Thymus (tissue), 11 donors: ENCODE measurements around the gene ARHGEF39. TPM values are rescaled to one million over a fixed set of nuclear protein-coding genes. Genes with fewer than 3 reads are reported as not detected.

Experiments
- DNase-seq, 9 donors: peaks; one replicate each; pipeline ENCODE4 v3.0.0-alpha.2; 2013; ENCODE audit warnings: low spot score in 9 of 9, low read depth in 6 of 9, missing footprints in 1 of 9
- H3K27ac ChIP-seq, 2 donors: one replicate each; pipeline ENCODE4 v1.5.1; 2013; ENCODE audit warnings: control low read depth in 1 of 2, low read depth in 1 of 2, low read length in 1 of 2, mild to moderate bottlenecking in 1 of 2, moderate library complexity in 1 of 2
- H3K27me3 ChIP-seq, 2 donors: one replicate each; pipeline ENCODE4 v1.5.1; 2013; ENCODE audit warnings: low read length in 1 of 2; ENCODE audit not compliant: control insufficient read depth in 2 of 2, insufficient read depth in 1 of 2
- H3K36me3 ChIP-seq, 2 donors: one replicate each; pipeline ENCODE4 v1.5.1; 2013; ENCODE audit warnings: low read length in 1 of 2, mild to moderate bottlenecking in 1 of 2, moderate library complexity in 1 of 2; ENCODE audit not compliant: control insufficient read depth in 2 of 2, insufficient read depth in 2 of 2
- H3K4me1 ChIP-seq, 2 donors: one replicate each; pipeline ENCODE4 v1.5.1; 2013; ENCODE audit warnings: low read length in 2 of 2; ENCODE audit not compliant: control insufficient read depth in 2 of 2, insufficient read depth in 2 of 2
- H3K4me3 ChIP-seq, 2 donors: one replicate each; pipeline ENCODE4 v1.5.1; 2013; ENCODE audit warnings: low read length in 2 of 2, control low read depth in 1 of 2, mild to moderate bottlenecking in 1 of 2
- H3K9me3 ChIP-seq, 2 donors: one replicate each; pipeline ENCODE4 v1.5.1; 2013; ENCODE audit warnings: low read length in 1 of 2, mild to moderate bottlenecking in 1 of 2; ENCODE audit not compliant: control insufficient read depth in 2 of 2, insufficient read depth in 1 of 2
- WGBS: extraction: QIAGEN DNeasy Blood & Tissue Kit; methylation state at CpG from one replicate; pipeline ENCODE4 v1.1.7; 2013; 5-methylcytosine and 5-hydroxymethylcytosine counted together
- polyA plus RNA-seq: library from polyadenylated mRNA; stranded (reverse); fragments of 200-250 nt; gene quantifications from one replicate; pipeline ENCODE4 v1.2.3, GENCODE V29; 2013
- total RNA-seq: library from RNA; stranded (reverse); fragments of 120-200 nt; gene quantifications from one replicate; pipeline ENCODE4 v1.2.4, GENCODE V29; 2013
- donor health status: healthy.

Gene ARHGEF39
- total and polyA plus RNA-seq, 2 donors, result 1.5 to 3.9 TPM

DNA sequence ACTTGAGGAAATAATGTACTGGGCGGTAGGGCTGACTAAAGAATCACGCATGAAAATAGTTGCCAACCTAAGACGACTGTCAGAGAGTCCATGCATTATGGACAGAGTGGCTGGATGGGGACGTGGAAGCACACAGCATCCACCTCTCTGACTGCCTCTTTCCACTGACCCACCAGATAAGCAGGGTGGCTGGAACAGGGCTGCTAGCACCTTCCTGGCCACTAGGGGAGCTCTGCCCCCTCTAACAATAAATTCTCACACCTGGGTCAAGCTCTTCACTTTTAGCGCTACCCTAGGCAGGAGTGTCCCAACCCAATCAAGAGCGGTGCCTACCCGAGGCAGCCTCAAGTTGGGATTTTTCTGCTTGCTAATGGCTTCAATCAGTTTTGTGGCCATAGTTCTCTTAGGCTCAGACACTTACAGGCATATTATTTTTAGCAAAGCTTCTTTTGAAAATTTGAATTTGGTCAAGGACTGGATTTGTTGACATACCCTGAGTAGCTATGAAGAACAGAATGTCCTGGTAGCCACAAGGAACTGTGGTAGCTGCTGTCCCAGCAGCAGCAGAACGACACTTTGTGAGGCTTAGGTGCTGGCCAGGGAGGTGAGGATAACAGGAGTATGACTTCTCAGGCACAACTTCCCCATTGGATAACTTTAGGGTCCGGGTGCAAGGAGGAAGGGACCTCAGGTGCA is 31.7 kb upstream of the ARHGEF39 start:
- peaks cover 52 to 62% of the 10 kb centered on the region in 2 donors for H3K36me3 ChIP-seq
- no peaks in the 10 kb centered on the region for H3K4me1 ChIP-seq
- DNase-seq, result peak in 5 of 9 donors; percentile 27 to 61 (median 48)
- 61% methylated on average over 9 of the region's 9 CpGs for WGBS
- no peak overlapping the region for H3K4me3 ChIP-seq
- H3K27me3 ChIP-seq, result no peaks in the 10 kb centered on the region
- H3K27ac ChIP-seq, result peak overlapping the region in 1 of 2 donors; percentile 21
- H3K9me3 ChIP-seq, result no peaks in the 10 kb centered on the region

DNA sequence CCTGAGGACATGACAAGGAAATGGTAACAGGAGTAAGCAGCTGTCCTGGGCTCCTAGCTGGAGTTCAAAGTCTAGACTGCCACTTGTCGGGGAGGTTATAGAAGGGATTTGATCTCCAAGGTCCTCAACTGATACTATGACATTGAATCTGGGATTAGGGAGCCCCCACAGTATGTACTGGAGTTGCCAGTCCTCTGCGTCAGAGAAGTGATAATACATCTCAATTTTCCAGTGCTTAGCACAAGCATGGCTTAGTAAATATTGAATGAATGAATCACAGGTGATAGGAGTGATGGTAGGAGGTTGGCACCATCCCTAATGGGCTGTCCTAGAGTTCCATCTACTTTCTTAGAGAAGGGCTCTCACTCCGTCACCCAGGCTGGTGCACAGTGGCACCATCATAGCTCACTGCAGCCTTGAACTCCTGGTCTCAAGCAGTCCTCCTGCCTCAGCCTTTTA is 31.0 kb upstream of the ARHGEF39 start:
- whole genome bisulfite sequencing, result 98% methylated on average over 3 of the region's 3 CpGs
- Histone ChIP-seq H3K36me3 (peaks cover 45 to 55% of the 10 kb centered on the region in 2 donors), H3K4me1 (peaks cover 2 to 7% of the 10 kb centered on the region in 2 donors)

DNA sequence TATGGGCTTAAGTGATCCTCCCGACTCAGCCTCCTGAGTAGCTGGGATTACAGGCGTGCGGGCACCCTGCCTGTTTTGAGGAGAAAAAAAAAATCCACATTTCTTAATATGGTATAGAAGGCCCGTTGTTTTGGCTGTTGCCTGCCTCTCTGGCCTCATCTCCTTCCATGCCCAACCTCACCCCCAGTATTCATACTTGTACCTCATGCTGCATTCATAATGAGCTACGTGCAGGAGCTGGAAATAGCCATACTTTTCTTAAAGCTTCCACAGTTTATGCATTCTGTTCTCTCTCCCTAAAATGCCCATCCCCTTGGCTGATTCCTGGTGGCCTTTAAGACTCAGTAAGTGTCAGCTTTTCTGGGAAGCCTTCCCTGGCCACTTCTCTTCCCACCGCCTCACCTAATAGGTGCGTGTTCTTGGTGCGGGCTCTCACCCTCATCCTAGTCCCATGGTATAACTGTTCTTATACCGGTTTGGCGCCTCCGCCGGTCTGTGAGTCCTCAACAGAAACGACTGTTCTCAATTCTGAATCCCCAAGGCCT is 26.8 kb upstream of the ARHGEF39 start:
- H3K4me1 ChIP-seq, result peaks cover 2 to 44% of the 10 kb centered on the region in 2 donors
- no peak overlapping the region for H3K27ac ChIP-seq
- no peak for DNase-seq
- peaks cover 0 to 29% of the 10 kb centered on the region in 2 donors for H3K27me3 ChIP-seq
- H3K36me3 ChIP-seq, result peaks cover 7 to 13% of the 10 kb centered on the region in 2 donors
- 95% methylated on average over 13 of the region's 13 CpGs for WGBS
- no peaks in the 10 kb centered on the region for H3K9me3 ChIP-seq
- H3K4me3 ChIP-seq, result no peak overlapping the region

More for the DNA sequence above, 31.0 kb upstream of the ARHGEF39 start:
- DNase-seq, result no peak
- Histone ChIP-seq H3K27ac (no peak overlapping the region), H3K9me3 (no peaks in the 10 kb centered on the region), H3K27me3 (peaks cover 0 to 5% of the 10 kb centered on the region in 2 donors), H3K4me3 (no peak overlapping the region)

DNA sequence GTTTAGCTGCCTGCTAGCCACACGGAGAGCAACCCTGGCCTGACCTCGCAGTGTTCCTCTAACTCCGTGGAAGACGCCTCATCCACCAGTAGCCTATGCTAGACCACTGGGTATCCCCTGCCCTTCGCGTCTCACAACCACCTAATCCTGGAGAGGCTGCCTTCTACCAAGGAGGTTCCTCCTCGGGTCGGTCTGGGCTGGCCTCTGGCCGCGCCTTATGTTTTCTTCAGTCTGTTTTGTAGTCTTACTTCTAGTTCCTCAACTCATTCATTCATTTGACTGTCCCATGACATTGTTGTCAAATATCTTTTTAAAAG is 26.3 kb upstream of the ARHGEF39 start:
- Histone ChIP-seq H3K27me3 (peaks cover 0 to 29% of the 10 kb centered on the region in 2 donors), H3K4me1 (peaks cover 2 to 49% of the 10 kb centered on the region in 2 donors), H3K4me3 (peak overlapping the region; percentile 77 to 79), H3K9me3 (no peaks in the 10 kb centered on the region), H3K27ac (peak overlapping the region in 1 of 2 donors; percentile 49), H3K36me3 (peaks cover 4 to 8% of the 10 kb centered on the region in 2 donors)
- no peak for DNase-seq
- WGBS, result 45% methylated on average over 10 of the region's 10 CpGs

DNA sequence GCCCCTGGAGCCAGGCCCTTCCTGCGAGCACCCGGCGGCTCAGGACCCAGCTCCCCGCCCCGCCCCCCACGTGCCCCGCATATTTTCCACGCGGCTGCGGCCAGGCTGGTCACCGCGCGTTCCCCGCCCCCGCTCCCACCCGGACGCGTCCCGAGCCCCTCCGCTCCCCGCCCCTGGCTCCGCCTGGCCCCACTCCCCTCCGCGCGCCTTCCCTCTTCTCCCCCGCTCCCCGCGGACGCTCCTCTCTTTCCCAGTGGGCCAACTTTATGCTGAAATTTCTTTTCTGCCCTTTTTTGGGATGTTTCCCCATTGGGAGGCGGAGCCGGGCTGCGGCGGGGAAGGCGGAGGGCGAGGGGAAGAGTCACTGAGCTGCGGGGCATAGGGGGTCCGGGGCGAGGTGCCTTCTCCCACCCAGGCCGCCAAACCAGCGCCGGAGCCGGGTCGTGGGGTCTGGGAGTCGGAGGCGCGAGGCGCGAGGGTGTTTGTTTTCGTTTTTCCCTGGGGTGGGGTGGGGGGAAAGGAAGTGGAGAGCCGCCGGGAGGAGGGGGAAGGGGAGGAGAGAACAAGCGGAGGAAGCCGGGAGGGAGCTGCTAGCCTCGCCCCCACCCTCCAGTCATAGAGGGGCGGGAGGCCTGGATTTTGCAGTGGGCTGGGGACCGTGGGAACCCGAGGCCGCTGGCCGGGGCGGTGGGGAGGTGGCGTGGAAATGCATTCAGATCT is 25.8 kb upstream of the ARHGEF39 start:
- peak overlapping the region; percentile 77 to 79 for H3K4me3 ChIP-seq
- DNase-seq, result peak in 4 of 9 donors; percentile 31 to 64 (median 38)
- peaks cover 0 to 3% of the 10 kb centered on the region in 2 donors for H3K36me3 ChIP-seq
- H3K27me3 ChIP-seq, result peaks cover 0 to 29% of the 10 kb centered on the region in 2 donors
- H3K4me1 ChIP-seq, result peaks cover 2 to 52% of the 10 kb centered on the region in 2 donors
- no peaks in the 10 kb centered on the region for H3K9me3 ChIP-seq
- 2% methylated on average over 61 of the region's 61 CpGs for WGBS
- H3K27ac ChIP-seq, result peak overlapping the region; percentile 58 to 82

DNA sequence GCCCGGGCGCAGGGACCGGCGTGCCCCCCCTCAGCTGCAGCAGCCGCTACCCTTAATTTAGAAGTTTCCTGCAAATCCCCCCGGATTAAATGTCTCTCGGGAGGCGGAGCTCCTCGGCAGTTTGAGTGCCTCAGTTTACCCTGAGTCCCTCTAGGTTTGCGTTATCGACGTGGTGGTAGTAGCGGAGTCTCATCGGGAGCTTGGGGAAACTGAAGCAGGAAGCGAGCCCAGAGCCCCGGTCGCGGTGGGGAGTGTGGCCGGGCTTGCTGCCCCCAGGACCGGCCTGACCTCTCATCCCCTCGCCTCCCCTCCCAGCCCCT is 25.3 kb upstream of the ARHGEF39 start:
- peak in 1 of 9 donors; percentile 16 for DNase-seq
- no peaks in the 10 kb centered on the region for H3K36me3 ChIP-seq
- peak overlapping the region; percentile 40 to 79 for H3K4me3 ChIP-seq
- H3K4me1 ChIP-seq, result peaks cover 2 to 52% of the 10 kb centered on the region in 2 donors
- WGBS, result 3% methylated on average over 21 of the region's 21 CpGs
- H3K27me3 ChIP-seq, result peaks cover 0 to 29% of the 10 kb centered on the region in 2 donors
- H3K27ac ChIP-seq, result no peak overlapping the region
- H3K9me3 ChIP-seq, result no peaks in the 10 kb centered on the region

DNA sequence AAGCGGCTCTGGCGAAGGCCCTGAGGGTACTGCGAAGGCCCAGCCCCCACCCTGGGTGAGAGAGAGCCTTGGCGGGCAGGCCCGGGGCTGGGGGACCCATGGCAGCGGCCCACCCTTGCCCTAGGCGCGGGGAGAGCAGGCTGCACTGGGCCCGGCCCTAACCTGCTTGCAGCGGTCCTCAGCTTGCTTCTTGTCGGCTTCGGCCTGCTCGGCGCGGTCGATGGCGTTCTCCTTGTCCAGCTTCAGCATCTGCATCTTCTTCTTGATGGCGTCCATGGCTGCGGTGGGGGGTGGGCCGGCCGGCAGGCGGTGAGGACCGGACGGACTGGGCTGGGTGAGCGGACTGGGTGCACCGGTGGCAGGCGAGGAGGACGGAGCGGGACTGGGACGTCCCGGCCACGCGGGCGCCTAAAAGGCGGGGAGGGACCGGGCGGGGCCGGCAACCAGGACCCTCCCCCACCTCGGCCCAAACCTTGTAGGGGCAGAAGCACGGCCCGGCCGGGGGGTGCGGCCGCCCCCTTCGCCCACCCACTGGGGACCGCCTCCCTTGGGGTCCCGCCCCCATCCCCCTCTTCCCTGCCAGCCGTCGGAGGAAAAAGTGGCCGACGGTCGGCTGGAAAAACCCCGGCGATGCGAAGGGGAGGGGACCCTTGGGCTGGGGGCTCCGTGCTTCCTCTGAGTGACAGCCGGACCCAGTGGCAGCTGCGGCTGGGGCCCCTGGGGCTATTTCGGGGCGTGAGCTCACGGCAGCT is 24.7 kb upstream of the ARHGEF39 start, which contains the start of gene TPM2:
Gene TPM2 (minus strand): TSS at position 384 of the 752 bp plus-strand sequence. CDS start 108 bp downstream, at position 276.
- Histone ChIP-seq H3K4me1 (peaks cover 2 to 52% of the 10 kb centered on the region in 2 donors), H3K4me3 (peak within 1 kb of the TSS; percentile 77 to 79), H3K27me3 (peaks cover 0 to 29% of the 10 kb centered on the region in 2 donors), H3K9me3 (no peaks in the 10 kb centered on the region), H3K36me3 (peaks cover 0 to 2% of the 10 kb centered on the region in 2 donors), H3K27ac (peak within 1 kb of the TSS; percentile 58 to 82)
- WGBS, result 53% methylated on average over 61 of the region's 61 CpGs
- DNase-seq, result peak in 1 of 9 donors; percentile 4

DNA sequence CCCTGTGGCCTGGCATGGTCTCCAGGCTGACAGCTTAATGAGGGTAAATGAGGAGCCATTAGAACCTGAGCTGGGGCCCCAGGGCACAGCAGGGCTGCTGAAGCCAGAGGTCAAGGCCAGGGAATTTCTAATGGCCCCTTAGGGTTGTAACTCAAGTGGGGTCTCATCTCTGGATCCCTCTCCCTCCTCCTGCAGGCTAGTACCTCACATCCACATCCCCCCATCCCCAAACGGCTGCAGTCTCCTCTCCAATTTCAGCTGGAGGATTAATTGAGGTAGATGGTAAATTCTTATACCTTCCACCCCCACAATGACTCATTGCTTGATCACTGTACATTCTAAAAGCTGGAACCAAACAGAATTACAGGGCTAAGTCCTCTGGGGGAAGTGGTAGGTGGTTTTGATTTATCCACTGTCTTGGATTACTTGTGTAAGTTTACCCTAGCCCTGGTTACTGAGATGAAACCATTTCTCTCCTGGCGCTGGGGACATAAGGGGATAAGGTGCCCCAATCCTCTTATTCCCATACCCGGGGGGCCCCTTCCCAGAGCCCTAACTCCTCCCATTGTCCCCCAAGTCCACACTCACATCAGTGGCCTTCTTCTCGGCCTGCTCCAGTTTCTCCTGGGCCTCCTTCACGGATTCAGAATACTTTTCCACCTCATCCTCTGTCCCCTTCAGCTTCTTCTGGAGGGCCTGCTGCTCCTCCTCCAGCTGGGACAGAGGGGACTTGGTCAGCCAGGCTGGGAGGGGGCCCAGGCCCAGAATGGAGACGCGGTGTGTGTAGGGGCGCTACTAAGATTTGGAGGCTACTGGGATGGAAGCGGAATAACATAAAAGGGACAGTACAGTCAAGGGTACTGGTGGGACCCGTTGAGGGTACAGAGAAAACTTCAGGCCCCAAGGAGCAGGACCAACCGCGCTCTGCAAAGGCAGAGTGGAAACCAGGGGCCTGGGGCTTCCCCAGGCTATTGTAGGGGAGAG is 23.9 kb upstream of the ARHGEF39 start:
- Histone ChIP-seq H3K4me1 (peaks cover 2 to 52% of the 10 kb centered on the region in 2 donors), H3K27me3 (peaks cover 0 to 29% of the 10 kb centered on the region in 2 donors), H3K27ac (peak overlapping the region in 1 of 2 donors; percentile 11), H3K4me3 (peak overlapping the region in 1 of 2 donors; percentile 10), H3K36me3 (peaks cover 0 to 2% of the 10 kb centered on the region in 2 donors), H3K9me3 (no peaks in the 10 kb centered on the region)
- 94% methylated on average over 12 of the region's 12 CpGs for WGBS
- DNase-seq, result no peak
